Osteoblast (primary cell): ENCODE measurements around the gene CYP26B1. TPM values are rescaled to one million over a fixed set of nuclear protein-coding genes. Genes with fewer than 3 reads are reported as not detected.

Source experiments
- DNase-seq: peaks from one replicate; pipeline ENCODE4 v3.0.0; 2011; ENCODE audit warnings: low spot score, mixed read lengths; ENCODE audit not compliant: insufficient read length; ENCODE audit errors: missing footprints
- H2AFZ ChIP-seq: 2 replicates; pipeline ENCODE4 v1.6.0; 2011; ENCODE audit warnings: mild to moderate bottlenecking, low read length
- H3K27ac ChIP-seq: 2 replicates; pipeline ENCODE4 v1.5.1; 2011; ENCODE audit warnings: mild to moderate bottlenecking, low read depth, low read length, moderate library complexity
- H3K27me3 ChIP-seq: 2 replicates; pipeline ENCODE4 v1.6.0; 2012; ENCODE audit warnings: mild to moderate bottlenecking, control low read depth, inconsistent platforms, low read length, moderate library complexity; ENCODE audit not compliant: insufficient read depth
- H3K36me3 ChIP-seq: 2 replicates; pipeline ENCODE4 v1.5.1; 2011; ENCODE audit warnings: mild to moderate bottlenecking, low read length, control low read depth, moderate library complexity; ENCODE audit not compliant: insufficient read depth
- H3K4me1 ChIP-seq: 2 replicates; pipeline ENCODE4 v1.5.1; 2011; ENCODE audit warnings: mild to moderate bottlenecking, low read length, control low read depth, moderate library complexity; ENCODE audit not compliant: insufficient read depth
- H3K4me2 ChIP-seq: 2 replicates; pipeline ENCODE4 v1.6.0; 2011; ENCODE audit warnings: mild to moderate bottlenecking, low read length; ENCODE audit not compliant: insufficient read depth
- H3K4me3 ChIP-seq: fragments of 200-600 bp; sonication (generic); 3 replicates; pipeline ENCODE4 v1.5.1; 2012; ENCODE audit warnings: mild to moderate bottlenecking, low read length, inconsistent platforms; ENCODE audit not compliant: insufficient read depth
- H3K79me2 ChIP-seq: 2 replicates; pipeline ENCODE4 v1.6.0; 2012; ENCODE audit warnings: mild to moderate bottlenecking, low read length, control low read depth, inconsistent platforms; ENCODE audit not compliant: insufficient read depth
- H3K9me3 ChIP-seq: 2 replicates; pipeline ENCODE4 v1.5.1; 2011; ENCODE audit warnings: low read depth, low read length, control low read depth
- H4K20me1 ChIP-seq: 2 replicates; pipeline ENCODE4 v1.6.0; 2012; ENCODE audit warnings: mild to moderate bottlenecking, low read length, control low read depth; ENCODE audit not compliant: insufficient read depth
- total RNA-seq: library from RNA; depleted of rRNA; stranded (reverse); fragments of >200 nt; gene quantifications from 2 replicates; pipeline ENCODE4 v1.2.3, GENCODE V29; 2012
- TF ChIP-seq, protein P1 (sequence below): IDR thresholded peaks from 2 replicates; pipeline ENCODE4 v1.5.1; 2011; ENCODE audit warnings: mild to moderate bottlenecking, low read depth, low read length, moderate library complexity; ENCODE audit errors: extremely low read depth

CYP26B1 gene, protein sequence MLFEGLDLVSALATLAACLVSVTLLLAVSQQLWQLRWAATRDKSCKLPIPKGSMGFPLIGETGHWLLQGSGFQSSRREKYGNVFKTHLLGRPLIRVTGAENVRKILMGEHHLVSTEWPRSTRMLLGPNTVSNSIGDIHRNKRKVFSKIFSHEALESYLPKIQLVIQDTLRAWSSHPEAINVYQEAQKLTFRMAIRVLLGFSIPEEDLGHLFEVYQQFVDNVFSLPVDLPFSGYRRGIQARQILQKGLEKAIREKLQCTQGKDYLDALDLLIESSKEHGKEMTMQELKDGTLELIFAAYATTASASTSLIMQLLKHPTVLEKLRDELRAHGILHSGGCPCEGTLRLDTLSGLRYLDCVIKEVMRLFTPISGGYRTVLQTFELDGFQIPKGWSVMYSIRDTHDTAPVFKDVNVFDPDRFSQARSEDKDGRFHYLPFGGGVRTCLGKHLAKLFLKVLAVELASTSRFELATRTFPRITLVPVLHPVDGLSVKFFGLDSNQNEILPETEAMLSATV
- total RNA-seq = under 0.01 TPM in 2 replicates

DNA sequence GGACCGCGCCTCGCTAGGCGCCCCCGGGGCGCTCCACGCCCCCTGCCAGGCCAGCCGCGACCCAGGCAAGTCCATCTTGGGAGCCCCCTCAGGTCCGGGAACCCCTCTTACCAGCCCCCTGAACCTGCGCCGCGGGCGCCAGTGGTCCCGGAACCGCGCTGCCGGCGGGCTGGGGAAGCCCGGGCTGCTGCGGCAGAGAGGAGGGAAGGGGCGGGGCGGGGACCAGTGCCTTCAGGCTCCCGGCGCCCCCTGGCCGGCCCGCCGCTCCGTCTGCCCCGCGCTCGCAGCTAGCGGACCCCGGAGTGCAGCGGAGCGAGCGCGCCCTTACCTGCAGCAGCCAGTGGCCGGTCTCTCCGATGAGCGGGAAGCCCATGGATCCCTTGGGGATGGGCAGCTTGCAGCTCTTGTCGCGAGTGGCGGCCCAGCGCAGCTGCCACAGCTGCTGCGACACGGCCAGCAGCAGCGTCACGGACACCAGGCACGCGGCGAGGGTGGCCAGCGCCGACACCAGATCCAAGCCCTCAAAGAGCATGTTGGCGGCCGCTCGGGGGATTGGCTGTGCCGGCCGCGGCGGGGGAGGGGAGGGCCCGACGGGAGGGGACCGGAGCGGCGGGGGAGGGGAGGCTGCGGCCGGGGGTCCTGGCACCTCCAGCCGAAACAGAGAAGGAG, at the start of gene CYP26B1:
CYP26B1 (minus strand) TSS at position 560 of the 669 bp plus-strand sequence; CDS start at position 532, 28 bp downstream.
- peak within 1 kb of the TSS; percentile 78 for H3K4me2 ChIP-seq
- H3K27ac ChIP-seq = no peak within 1 kb of the TSS
- H3K79me2 ChIP-seq = no peaks in the 10 kb centered on the region
- H3K4me3 ChIP-seq = peak within 1 kb of the TSS; percentile 68
- no peak within 1 kb of the TSS for H2AFZ ChIP-seq
- H3K36me3 ChIP-seq = no peaks in the 10 kb centered on the region
- no peaks in the 10 kb centered on the region for H4K20me1 ChIP-seq
- peak; percentile 95 for DNase-seq
- H3K4me1 ChIP-seq = peaks cover 15% of the 10 kb centered on the region
- H3K27me3 ChIP-seq = peaks cover 77% of the 10 kb centered on the region
- H3K9me3 ChIP-seq = no peaks in the 10 kb centered on the region
- TF ChIP-seq, protein P1, sequence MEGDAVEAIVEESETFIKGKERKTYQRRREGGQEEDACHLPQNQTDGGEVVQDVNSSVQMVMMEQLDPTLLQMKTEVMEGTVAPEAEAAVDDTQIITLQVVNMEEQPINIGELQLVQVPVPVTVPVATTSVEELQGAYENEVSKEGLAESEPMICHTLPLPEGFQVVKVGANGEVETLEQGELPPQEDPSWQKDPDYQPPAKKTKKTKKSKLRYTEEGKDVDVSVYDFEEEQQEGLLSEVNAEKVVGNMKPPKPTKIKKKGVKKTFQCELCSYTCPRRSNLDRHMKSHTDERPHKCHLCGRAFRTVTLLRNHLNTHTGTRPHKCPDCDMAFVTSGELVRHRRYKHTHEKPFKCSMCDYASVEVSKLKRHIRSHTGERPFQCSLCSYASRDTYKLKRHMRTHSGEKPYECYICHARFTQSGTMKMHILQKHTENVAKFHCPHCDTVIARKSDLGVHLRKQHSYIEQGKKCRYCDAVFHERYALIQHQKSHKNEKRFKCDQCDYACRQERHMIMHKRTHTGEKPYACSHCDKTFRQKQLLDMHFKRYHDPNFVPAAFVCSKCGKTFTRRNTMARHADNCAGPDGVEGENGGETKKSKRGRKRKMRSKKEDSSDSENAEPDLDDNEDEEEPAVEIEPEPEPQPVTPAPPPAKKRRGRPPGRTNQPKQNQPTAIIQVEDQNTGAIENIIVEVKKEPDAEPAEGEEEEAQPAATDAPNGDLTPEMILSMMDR = no peak

DNA sequence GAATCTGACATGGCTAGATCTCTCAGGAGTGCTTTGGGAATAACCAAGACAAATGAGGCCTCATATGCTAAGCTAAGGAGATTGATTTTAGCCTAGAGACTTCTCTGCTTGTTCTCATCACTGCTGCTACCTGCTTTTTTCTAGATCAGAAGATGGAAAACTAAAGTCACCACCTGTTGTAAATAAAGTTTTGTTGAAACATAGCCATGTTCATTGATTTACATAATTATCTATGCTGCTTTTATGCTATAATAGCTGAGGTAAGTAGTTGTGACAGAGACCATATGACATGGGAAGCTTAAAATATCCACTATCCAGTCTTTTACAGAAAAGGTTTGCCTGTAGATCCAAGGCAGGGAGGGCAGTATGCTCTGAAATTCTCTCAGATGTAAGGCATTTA, 46.1 kb upstream of the CYP26B1 start:
- Histone ChIP-seq H4K20me1 (no peaks in the 10 kb centered on the region), H3K4me1 (peaks cover 8% of the 10 kb centered on the region)
- TF ChIP-seq, protein P1 = no peak

DNA sequence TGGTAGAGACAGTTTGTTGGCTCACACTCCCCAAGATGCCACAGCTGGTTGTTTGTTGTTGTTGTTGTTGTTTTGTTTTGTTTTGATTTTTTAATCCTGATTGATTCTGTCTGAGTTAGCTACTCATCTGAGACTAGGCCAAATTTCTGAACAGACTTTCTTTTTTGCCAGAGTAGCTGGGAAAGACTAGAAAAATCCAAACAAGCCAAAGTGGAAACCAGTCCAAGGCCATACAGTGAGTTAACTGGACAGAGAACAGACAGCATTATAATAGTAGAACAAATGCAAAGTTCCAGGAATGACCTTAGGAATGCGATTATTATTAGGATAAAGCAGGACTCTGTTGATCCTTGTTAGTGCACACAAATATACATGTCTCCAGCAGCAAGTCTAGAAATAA, 43.8 kb upstream of the CYP26B1 start:
- Histone ChIP-seq H3K27ac (no peak overlapping the region), H3K27me3 (peaks cover 4% of the 10 kb centered on the region), H3K4me2 (no peak overlapping the region), H3K4me1 (no peaks in the 10 kb centered on the region), H3K36me3 (no peaks in the 10 kb centered on the region), H3K79me2 (no peaks in the 10 kb centered on the region), H3K4me3 (no peak overlapping the region), H3K9me3 (no peaks in the 10 kb centered on the region), H4K20me1 (no peaks in the 10 kb centered on the region), H2AFZ (no peak overlapping the region)
- TF ChIP-seq, protein P1 = no peak
- no peak for DNase-seq

More for the DNA sequence above, 46.1 kb upstream of the CYP26B1 start:
- no peak overlapping the region for H3K4me2 ChIP-seq
- H3K79me2 ChIP-seq = no peaks in the 10 kb centered on the region
- no peak overlapping the region for H2AFZ ChIP-seq
- H3K27ac ChIP-seq = no peak overlapping the region
- H3K9me3 ChIP-seq = no peaks in the 10 kb centered on the region
- DNase-seq = no peak
- peaks cover 4% of the 10 kb centered on the region for H3K27me3 ChIP-seq
- no peak overlapping the region for H3K4me3 ChIP-seq
- H3K36me3 ChIP-seq = no peaks in the 10 kb centered on the region

DNA sequence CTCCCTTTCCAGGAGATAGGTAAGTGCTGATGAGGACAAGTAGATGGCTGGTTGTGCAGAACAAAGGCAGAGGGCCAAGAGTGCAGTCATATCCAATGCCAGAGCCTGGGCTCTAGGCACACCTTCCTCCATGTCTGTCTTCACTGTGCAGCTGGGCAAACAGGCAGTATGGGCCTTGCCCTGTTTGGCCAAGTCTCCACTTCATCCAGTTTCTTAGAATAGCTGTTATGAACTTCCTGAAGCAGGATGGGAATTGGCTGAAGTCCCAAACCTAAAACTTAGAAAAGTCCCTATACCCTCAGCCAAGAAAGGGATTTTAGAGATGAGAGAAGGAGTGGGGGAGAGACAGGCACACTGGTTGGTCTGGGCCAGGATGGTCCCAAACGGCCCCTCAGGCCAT, 37.5 kb upstream of the CYP26B1 start:
- Histone ChIP-seq H3K79me2 (no peaks in the 10 kb centered on the region), H4K20me1 (no peaks in the 10 kb centered on the region), H3K27me3 (no peaks in the 10 kb centered on the region), H3K36me3 (no peaks in the 10 kb centered on the region), H3K4me2 (no peak overlapping the region), H3K4me1 (no peaks in the 10 kb centered on the region), H3K4me3 (no peak overlapping the region), H3K9me3 (no peaks in the 10 kb centered on the region), H2AFZ (no peak overlapping the region), H3K27ac (no peak overlapping the region)
- DNase-seq = peak; percentile 17
- TF ChIP-seq, protein P1 = no peak
